ENCODE results near the gene FAM241A.

FAM241A gene

GRCh38 chr4:112141366-112142138 lies 3.7 kb upstream of the FAM241A start:
- Histone ChIP-seq H3K9ac (ENCODE audit: low read length) (no peak overlapping the region), H3K4me3 (ENCODE audit: low read length) (no peak overlapping the region), H3K27ac (ENCODE audit: low read length) (no peak overlapping the region), H3K4me1 (ENCODE audit: control insufficient read depth, low read depth, low read length) (peaks cover 2% of the 10 kb centered on the region), H3K36me3 (ENCODE audit: control insufficient read depth, low read depth, low read length) (no peaks in the 10 kb centered on the region), H3K27me3 (ENCODE audit: control insufficient read depth, insufficient read depth, low read length) (peaks cover 8% of the 10 kb centered on the region), H3K9me3 (ENCODE audit: control insufficient read depth, low read depth, low read length) (no peaks in the 10 kb centered on the region)

- no peaks in the 10 kb centered on the region for H3K9me3 ChIP-seq (ENCODE audit: control insufficient read depth, low read depth, low read length)
- no peaks in the 10 kb centered on the region for H3K36me3 ChIP-seq (ENCODE audit: control insufficient read depth, low read depth, low read length)
- peaks cover 3% of the 10 kb centered on the region for H3K4me1 ChIP-seq (ENCODE audit: control insufficient read depth, low read depth, low read length)
- H3K4me3 ChIP-seq (ENCODE audit: low read length) = no peak overlapping the region
- no peak overlapping the region for H3K9ac ChIP-seq (ENCODE audit: low read length)
- peaks cover 14% of the 10 kb centered on the region for H3K27me3 ChIP-seq (ENCODE audit: control insufficient read depth, insufficient read depth, low read length)
- H3K27ac ChIP-seq (ENCODE audit: low read length) = no peak overlapping the region
Measured at GRCh38 chr4:112142182-112142581, 3.1 kb upstream of the FAM241A start.

GRCh38 chr4:112143781-112144180 lies 1.5 kb upstream of the FAM241A start:
- Histone ChIP-seq H3K9ac (ENCODE audit: low read length) (no peak overlapping the region), H3K4me3 (ENCODE audit: low read length) (no peak overlapping the region), H3K27me3 (ENCODE audit: control insufficient read depth, insufficient read depth, low read length) (peaks cover 24% of the 10 kb centered on the region), H3K36me3 (ENCODE audit: control insufficient read depth, low read depth, low read length) (no peaks in the 10 kb centered on the region), H3K9me3 (ENCODE audit: control insufficient read depth, low read depth, low read length) (no peaks in the 10 kb centered on the region), H3K27ac (ENCODE audit: low read length) (no peak overlapping the region), H3K4me1 (ENCODE audit: control insufficient read depth, low read depth, low read length) (peaks cover 3% of the 10 kb centered on the region)

- H3K27ac ChIP-seq (ENCODE audit: low read length) = no peak overlapping the region
- H3K4me1 ChIP-seq (ENCODE audit: control insufficient read depth, low read depth, low read length) = peaks cover 3% of the 10 kb centered on the region
- peaks cover 24% of the 10 kb centered on the region for H3K27me3 ChIP-seq (ENCODE audit: control insufficient read depth, insufficient read depth, low read length)
- H3K9ac ChIP-seq (ENCODE audit: low read length) = no peak overlapping the region
- H3K4me3 ChIP-seq (ENCODE audit: low read length) = peak overlapping the region; percentile 75
- no peaks in the 10 kb centered on the region for H3K9me3 ChIP-seq (ENCODE audit: control insufficient read depth, low read depth, low read length)
- H3K36me3 ChIP-seq (ENCODE audit: control insufficient read depth, low read depth, low read length) = no peaks in the 10 kb centered on the region
Measured at GRCh38 chr4:112144546-112145325, 518 bp upstream of the FAM241A start.

GRCh38 chr4:112145790-112146501 lies 692 bp downstream of the FAM241A start:
- Histone ChIP-seq H3K27me3 (ENCODE audit: control insufficient read depth, insufficient read depth, low read length) (peaks cover 24% of the 10 kb centered on the region), H3K9ac (ENCODE audit: low read length) (peak overlapping the region; percentile 26), H3K4me3 (ENCODE audit: low read length) (peak overlapping the region; percentile 75), H3K4me1 (ENCODE audit: control insufficient read depth, low read depth, low read length) (peaks cover 3% of the 10 kb centered on the region), H3K9me3 (ENCODE audit: control insufficient read depth, low read depth, low read length) (no peaks in the 10 kb centered on the region), H3K27ac (ENCODE audit: low read length) (no peak overlapping the region), H3K36me3 (ENCODE audit: control insufficient read depth, low read depth, low read length) (no peaks in the 10 kb centered on the region)

GRCh38 chr4:112146502-112146813 lies 1.2 kb downstream of the FAM241A start:
- peaks cover 24% of the 10 kb centered on the region for H3K27me3 ChIP-seq (ENCODE audit: control insufficient read depth, insufficient read depth, low read length)
- peaks cover 3% of the 10 kb centered on the region for H3K4me1 ChIP-seq (ENCODE audit: control insufficient read depth, low read depth, low read length)
- H3K9ac ChIP-seq (ENCODE audit: low read length) = peak overlapping the region; percentile 26
- no peak overlapping the region for H3K27ac ChIP-seq (ENCODE audit: low read length)
- no peaks in the 10 kb centered on the region for H3K36me3 ChIP-seq (ENCODE audit: control insufficient read depth, low read depth, low read length)
- H3K4me3 ChIP-seq (ENCODE audit: low read length) = peak overlapping the region; percentile 75
- no peaks in the 10 kb centered on the region for H3K9me3 ChIP-seq (ENCODE audit: control insufficient read depth, low read depth, low read length)

GRCh38 chr4:112147697-112148096 lies 2.4 kb downstream of the FAM241A start:
- H3K36me3 ChIP-seq (ENCODE audit: control insufficient read depth, low read depth, low read length) = no peaks in the 10 kb centered on the region
- no peaks in the 10 kb centered on the region for H3K9me3 ChIP-seq (ENCODE audit: control insufficient read depth, low read depth, low read length)
- no peak overlapping the region for H3K9ac ChIP-seq (ENCODE audit: low read length)
- H3K4me3 ChIP-seq (ENCODE audit: low read length) = no peak overlapping the region
- peaks cover 3% of the 10 kb centered on the region for H3K4me1 ChIP-seq (ENCODE audit: control insufficient read depth, low read depth, low read length)
- peaks cover 24% of the 10 kb centered on the region for H3K27me3 ChIP-seq (ENCODE audit: control insufficient read depth, insufficient read depth, low read length)
- H3K27ac ChIP-seq (ENCODE audit: low read length) = no peak overlapping the region

GRCh38 chr4:112150920-112151319 lies 5.7 kb downstream of the FAM241A start:
- H3K4me1 ChIP-seq (ENCODE audit: control insufficient read depth, low read depth, low read length) = peaks cover 3% of the 10 kb centered on the region
- H3K27me3 ChIP-seq (ENCODE audit: control insufficient read depth, insufficient read depth, low read length) = peaks cover 22% of the 10 kb centered on the region
- H3K27ac ChIP-seq (ENCODE audit: low read length) = no peak overlapping the region
- no peak overlapping the region for H3K9ac ChIP-seq (ENCODE audit: low read length)
- no peaks in the 10 kb centered on the region for H3K36me3 ChIP-seq (ENCODE audit: control insufficient read depth, low read depth, low read length)
- no peak overlapping the region for H3K4me3 ChIP-seq (ENCODE audit: low read length)
- H3K9me3 ChIP-seq (ENCODE audit: control insufficient read depth, low read depth, low read length) = no peaks in the 10 kb centered on the region

GRCh38 chr4:112152521-112152920 lies 7.3 kb downstream of the FAM241A start:
- H3K36me3 ChIP-seq (ENCODE audit: control insufficient read depth, low read depth, low read length) = no peaks in the 10 kb centered on the region

GRCh38 chr4:112153211-112153791 lies 8.0 kb downstream of the FAM241A start:
- Histone ChIP-seq H3K9me3 (ENCODE audit: control insufficient read depth, low read depth, low read length) (no peaks in the 10 kb centered on the region), H3K27me3 (ENCODE audit: control insufficient read depth, insufficient read depth, low read length) (no peaks in the 10 kb centered on the region), H3K4me3 (ENCODE audit: low read length) (no peak overlapping the region), H3K4me1 (ENCODE audit: control insufficient read depth, low read depth, low read length) (no peaks in the 10 kb centered on the region), H3K36me3 (ENCODE audit: control insufficient read depth, low read depth, low read length) (no peaks in the 10 kb centered on the region), H3K9ac (ENCODE audit: low read length) (no peak overlapping the region), H3K27ac (ENCODE audit: low read length) (no peak overlapping the region)

More at GRCh38 chr4:112152521-112152920, 7.3 kb downstream of the FAM241A start:
- H3K27ac ChIP-seq (ENCODE audit: low read length) = no peak overlapping the region
- H3K9me3 ChIP-seq (ENCODE audit: control insufficient read depth, low read depth, low read length) = no peaks in the 10 kb centered on the region
- H3K4me1 ChIP-seq (ENCODE audit: control insufficient read depth, low read depth, low read length) = no peaks in the 10 kb centered on the region
- no peak overlapping the region for H3K4me3 ChIP-seq (ENCODE audit: low read length)
- H3K9ac ChIP-seq (ENCODE audit: low read length) = no peak overlapping the region
- H3K27me3 ChIP-seq (ENCODE audit: control insufficient read depth, insufficient read depth, low read length) = peaks cover 6% of the 10 kb centered on the region

- no peaks in the 10 kb centered on the region for H3K9me3 ChIP-seq (ENCODE audit: control insufficient read depth, low read depth, low read length)
- no peaks in the 10 kb centered on the region for H3K27me3 ChIP-seq (ENCODE audit: control insufficient read depth, insufficient read depth, low read length)
- H3K36me3 ChIP-seq (ENCODE audit: control insufficient read depth, low read depth, low read length) = no peaks in the 10 kb centered on the region
- H3K4me1 ChIP-seq (ENCODE audit: control insufficient read depth, low read depth, low read length) = no peaks in the 10 kb centered on the region
- H3K4me3 ChIP-seq (ENCODE audit: low read length) = no peak overlapping the region
- no peak overlapping the region for H3K27ac ChIP-seq (ENCODE audit: low read length)
- H3K9ac ChIP-seq (ENCODE audit: low read length) = no peak overlapping the region
Measured at GRCh38 chr4:112156112-112156511, 10.9 kb downstream of the FAM241A start.

All from iPS-18a (cell line).